ENCODE measurements around the gene DGKI. TPM values are rescaled to one million over a fixed set of nuclear protein-coding genes. Genes with fewer than 3 reads are reported as not detected.
A peak's percentile ranks its signal among the peaks of the same experiment; 100 is the strongest.

DGKI gene
- total RNA-seq, 4 donors from 2014 or later: 0.64 to 1.2 (median 1.00) TPM; not detected in 1

DNA sequence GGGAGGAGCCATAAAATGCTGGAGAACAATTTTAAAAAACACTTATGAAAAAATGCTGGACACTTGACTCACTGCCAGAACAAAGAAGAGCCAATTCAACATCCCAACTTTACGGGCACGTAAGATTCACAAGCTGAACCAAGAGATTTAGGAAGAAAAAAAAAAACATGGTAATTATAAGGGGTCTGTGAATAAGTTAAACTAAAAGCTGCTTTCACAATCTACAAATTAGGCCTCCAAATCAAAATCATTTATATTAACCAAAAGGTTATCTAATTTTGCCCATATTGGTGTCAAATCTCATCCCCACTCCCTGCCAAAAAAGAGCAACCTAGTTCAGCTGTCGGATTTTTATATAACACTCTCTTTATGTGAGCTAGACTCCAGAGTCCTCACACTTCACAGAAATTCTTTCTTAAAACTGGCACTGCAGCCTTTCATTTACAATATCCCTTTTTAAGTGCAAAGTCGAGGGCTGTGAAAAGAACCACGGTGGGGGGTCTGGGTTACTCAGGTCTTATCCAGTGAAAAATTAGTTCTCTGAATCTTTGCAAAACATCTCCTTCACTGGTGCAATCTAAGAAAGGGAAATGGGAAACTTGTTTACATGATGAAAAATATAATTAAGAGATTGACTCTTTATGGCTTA, 30.4 kb upstream of the DGKI start:
- H3K36me3 ChIP-seq: peaks cover 0 to 32% (median 11%) of the 10 kb centered on the region in 4 donors
- no peaks in the 10 kb centered on the region for H3K9me3 ChIP-seq
- no peak for DNase-seq
- WGBS, 2 donors (ENCODE audit: low coverage in 1 of 2): 73 to 77% methylated on average over 4 to 5 of the region's 5 CpGs
- in situ Hi-C loops (cut with MboI; ENCODE audit: low pct_ligation_motif_present in 1 of 4, low pct_unique_long_range_greater_than_20kb in 1 of 4, low sequenced_read_pairs in 3 of 4) (no loop called here), intact Hi-C loops (cut with DNase I; ENCODE audit: low total_unique reads) (no loop called here)
- peaks cover 0 to 10% (median 6%) of the 10 kb centered on the region in 4 donors for H3K4me1 ChIP-seq
- H3K4me3 ChIP-seq: no peak overlapping the region
- no peaks in the 10 kb centered on the region for H3K27me3 ChIP-seq
- peak overlapping the region in 3 of 4 donors; percentile 59 to 78 (median 65) for H3K27ac ChIP-seq
- TF ChIP-seq POLR2AphosphoS5 (IDR thresholded peaks at IDR 0.05) (no peak), EP300 (IDR thresholded peaks at IDR 0.05; ENCODE audit: low read depth) (no peak), POLR2A (IDR thresholded peaks at IDR 0.05) (no peak)
- TF ChIP-seq, protein P1, sequence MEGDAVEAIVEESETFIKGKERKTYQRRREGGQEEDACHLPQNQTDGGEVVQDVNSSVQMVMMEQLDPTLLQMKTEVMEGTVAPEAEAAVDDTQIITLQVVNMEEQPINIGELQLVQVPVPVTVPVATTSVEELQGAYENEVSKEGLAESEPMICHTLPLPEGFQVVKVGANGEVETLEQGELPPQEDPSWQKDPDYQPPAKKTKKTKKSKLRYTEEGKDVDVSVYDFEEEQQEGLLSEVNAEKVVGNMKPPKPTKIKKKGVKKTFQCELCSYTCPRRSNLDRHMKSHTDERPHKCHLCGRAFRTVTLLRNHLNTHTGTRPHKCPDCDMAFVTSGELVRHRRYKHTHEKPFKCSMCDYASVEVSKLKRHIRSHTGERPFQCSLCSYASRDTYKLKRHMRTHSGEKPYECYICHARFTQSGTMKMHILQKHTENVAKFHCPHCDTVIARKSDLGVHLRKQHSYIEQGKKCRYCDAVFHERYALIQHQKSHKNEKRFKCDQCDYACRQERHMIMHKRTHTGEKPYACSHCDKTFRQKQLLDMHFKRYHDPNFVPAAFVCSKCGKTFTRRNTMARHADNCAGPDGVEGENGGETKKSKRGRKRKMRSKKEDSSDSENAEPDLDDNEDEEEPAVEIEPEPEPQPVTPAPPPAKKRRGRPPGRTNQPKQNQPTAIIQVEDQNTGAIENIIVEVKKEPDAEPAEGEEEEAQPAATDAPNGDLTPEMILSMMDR (IDR thresholded peaks at IDR 0.05): no peak

DNA sequence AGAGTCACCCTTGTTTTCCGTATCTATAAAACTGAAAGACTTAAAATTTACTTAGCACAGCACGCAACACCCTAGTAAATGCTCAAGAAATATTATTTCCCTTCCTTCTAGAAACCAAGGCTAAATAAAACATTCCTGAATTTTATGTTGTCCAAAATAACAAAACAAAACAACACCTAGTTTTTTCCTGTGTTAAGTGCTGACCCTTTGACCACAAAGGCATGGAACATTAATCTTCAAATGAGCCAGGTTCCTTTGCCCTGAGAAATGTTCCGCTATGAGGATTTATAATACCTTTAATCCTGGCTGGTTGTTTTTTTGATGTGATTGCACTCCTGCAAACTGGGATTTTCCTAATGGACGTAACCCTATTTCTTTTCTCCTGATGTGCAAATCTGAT, 29.0 kb upstream of the DGKI start:
- in situ Hi-C loops (cut with MboI; ENCODE audit: low pct_ligation_motif_present in 1 of 4, low pct_unique_long_range_greater_than_20kb in 1 of 4, low sequenced_read_pairs in 3 of 4): no loop called here
- Histone ChIP-seq H3K36me3 (peaks cover 0 to 20% (median 6%) of the 10 kb centered on the region in 4 donors), H3K4me3 (no peak overlapping the region), H3K27ac (no peak overlapping the region), H3K9me3 (no peaks in the 10 kb centered on the region), H3K27me3 (no peaks in the 10 kb centered on the region), H3K4me1 (peaks cover 0 to 10% (median 6%) of the 10 kb centered on the region in 4 donors)
- intact Hi-C loops (cut with DNase I; ENCODE audit: low total_unique reads): no loop called here
- 94 to 97% methylated on average over 4 of the region's 4 CpGs for WGBS, 2 donors (ENCODE audit: low coverage in 1 of 2)
- no peak for DNase-seq
- TF ChIP-seq EP300 (IDR thresholded peaks at IDR 0.05; ENCODE audit: low read depth) (no peak), POLR2A (IDR thresholded peaks at IDR 0.05) (no peak), POLR2AphosphoS5 (IDR thresholded peaks at IDR 0.05) (no peak)
- TF ChIP-seq, protein P1 (IDR thresholded peaks at IDR 0.05): no peak

DNA sequence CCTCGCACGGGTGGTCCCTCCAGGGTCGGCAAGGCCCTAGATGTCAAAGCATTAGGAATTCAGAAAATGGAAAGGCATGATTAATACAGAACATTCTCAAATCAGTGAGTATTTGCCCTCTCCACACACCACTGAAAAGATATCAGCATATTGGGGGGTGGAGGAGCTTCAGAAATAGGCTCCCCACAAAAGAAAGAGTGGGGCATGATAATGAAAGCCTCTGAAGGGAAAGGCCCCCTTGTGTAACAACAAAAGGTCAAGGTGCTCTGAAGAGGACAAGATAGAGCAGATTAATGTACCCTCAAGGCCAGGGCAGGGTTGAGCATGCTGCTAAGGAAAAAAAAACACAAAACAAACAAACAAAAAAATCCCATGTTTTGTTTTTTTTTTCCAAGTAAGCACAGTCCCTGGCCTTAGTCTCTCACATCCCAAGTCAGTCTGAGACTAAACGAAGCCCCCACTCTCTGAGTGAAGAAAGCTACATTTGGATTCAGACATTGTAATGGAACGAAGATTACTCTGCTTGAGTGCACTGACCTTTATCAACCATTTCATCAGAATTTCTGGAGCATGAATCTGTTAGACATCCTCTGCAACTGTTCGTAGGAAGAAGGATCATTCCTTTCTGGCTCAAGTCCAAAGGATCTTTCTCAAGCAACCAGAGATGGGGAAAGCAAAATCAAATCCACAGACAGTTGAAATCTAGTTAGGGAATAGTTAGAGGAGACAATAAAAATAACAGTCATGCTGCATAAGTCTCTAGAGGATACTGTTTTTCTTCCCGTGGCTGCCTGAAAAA, 27.4 kb upstream of the DGKI start:
- Histone ChIP-seq H3K36me3 (peaks cover 0 to 11% (median 3%) of the 10 kb centered on the region in 4 donors), H3K4me1 (peaks cover 0 to 10% (median 6%) of the 10 kb centered on the region in 4 donors), H3K27ac (no peak overlapping the region), H3K9me3 (no peaks in the 10 kb centered on the region), H3K4me3 (no peak overlapping the region), H3K27me3 (no peaks in the 10 kb centered on the region)
- WGBS, 2 donors (ENCODE audit: low coverage in 1 of 2): 73 to 88% methylated on average over 6 to 7 of the region's 7 CpGs
- in situ Hi-C loops (cut with MboI; ENCODE audit: low pct_ligation_motif_present in 1 of 4, low pct_unique_long_range_greater_than_20kb in 1 of 4, low sequenced_read_pairs in 3 of 4) (loop anchor here in 1 of 4 donors (25.0 kb wide), 1 partner anchor 212 kb away; no protein-coding TSS in a partner anchor), intact Hi-C loops (cut with DNase I; ENCODE audit: low total_unique reads) (no loop called here)
- no peak for DNase-seq
- no peak for TF ChIP-seq EP300 (IDR thresholded peaks at IDR 0.05; ENCODE audit: low read depth)
- TF ChIP-seq POLR2A (IDR thresholded peaks at IDR 0.05): no peak

DNA sequence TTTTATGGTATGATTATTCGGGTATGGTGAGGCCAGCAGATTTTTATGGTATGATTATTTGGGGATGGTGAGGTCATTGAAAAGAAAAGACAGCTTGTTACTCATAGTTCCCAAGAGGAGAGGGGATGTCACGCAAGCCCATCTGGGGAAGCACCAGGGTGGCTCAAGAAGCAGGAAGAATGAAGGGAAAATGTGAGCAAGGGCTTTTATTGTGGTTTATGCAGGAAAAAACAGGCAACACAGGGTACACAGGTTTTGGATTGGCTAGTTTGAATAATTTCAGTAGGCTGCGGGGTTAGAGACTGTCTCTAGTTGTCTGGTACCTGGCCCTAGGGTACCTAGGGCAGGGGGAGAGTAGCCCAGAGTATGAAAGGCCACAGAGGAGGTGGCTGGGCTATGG, 26.8 kb upstream of the DGKI start:
- intact Hi-C loops (cut with DNase I; ENCODE audit: low total_unique reads) (no loop called here), in situ Hi-C loops (cut with MboI; ENCODE audit: low pct_ligation_motif_present in 1 of 4, low pct_unique_long_range_greater_than_20kb in 1 of 4, low sequenced_read_pairs in 3 of 4) (loop anchor here in 1 of 4 donors (25.0 kb wide), 1 partner anchor 211 kb away; no protein-coding TSS in a partner anchor)
- TF ChIP-seq POLR2AphosphoS5 (IDR thresholded peaks at IDR 0.05) (no peak), POLR2A (IDR thresholded peaks at IDR 0.05) (no peak), EP300 (IDR thresholded peaks at IDR 0.05; ENCODE audit: low read depth) (no peak)
- TF ChIP-seq, protein P1 (IDR thresholded peaks at IDR 0.05): no peak
- Histone ChIP-seq H3K4me1 (peaks cover 0 to 10% (median 6%) of the 10 kb centered on the region in 4 donors), H3K36me3 (peaks cover 0 to 9% (median 2%) of the 10 kb centered on the region in 4 donors), H3K9me3 (no peaks in the 10 kb centered on the region), H3K27me3 (no peaks in the 10 kb centered on the region), H3K27ac (no peak overlapping the region), H3K4me3 (no peak overlapping the region)
- 71 to 77% methylated on average over 2 to 3 of the region's 3 CpGs for WGBS, 2 donors (ENCODE audit: low coverage in 1 of 2)
- no peak for DNase-seq
